ENCODE measurements around the gene ZFR2. TPM values are rescaled to one million over a fixed set of nuclear protein-coding genes. Genes with fewer than 3 reads are reported as not detected.

Gene ZFR2
- total and polyA plus RNA-seq, 10 of the 15 experiments (the other 5 are each of a cell fraction or from before 2014, with no cell fraction given): 0.18 TPM; not detected in 9

- Histone ChIP-seq H3K9ac (ENCODE audit: control insufficient read depth, insufficient read depth, low read length) (no peak overlapping the region), H3K79me2 (ENCODE audit: control insufficient read depth, insufficient read depth, low read length) (no peaks in the 10 kb centered on the region), H3K4me1 (ENCODE audit: control insufficient read depth, insufficient read depth, low read length) (no peaks in the 10 kb centered on the region), H2AFZ (ENCODE audit: control insufficient read depth, low read depth, low read length) (no peak overlapping the region), H3K4me2 (ENCODE audit: control insufficient read depth, insufficient read depth) (no peak overlapping the region), H4K20me1 (ENCODE audit: control insufficient read depth, insufficient read depth) (no peaks in the 10 kb centered on the region), H3K4me3 (no peak overlapping the region), H3K36me3 (ENCODE audit: control insufficient read depth in 2 of 2, insufficient read depth in 2 of 2, low read length in 1 of 2) (no peaks in the 10 kb centered on the region), H3K27ac (ENCODE audit: control insufficient read depth, insufficient read depth) (no peak overlapping the region), H3K9me3 (replicated peaks; ENCODE audit: control insufficient read depth, insufficient read depth, low read length) (no peaks in the 10 kb centered on the region), H3K27me3 (replicated peaks in 1 of 2; ENCODE audit: control insufficient read depth in 2 of 2, insufficient read depth in 2 of 2, low read length in 1 of 2) (no peaks in the 10 kb centered on the region)
- intact Hi-C loops (cut with micrococcal nuclease; ENCODE audit: unreplicated experiment) (no loop called here), in situ Hi-C loops (cut with MboI) (no loop called here)
- FAIRE-seq: no peak
- ChIA-PET RAD21 (ENCODE audit: unreplicated experiment) (no interaction called here), POLR2A (no interaction called here), CTCF (no interaction called here), SMC1A (ENCODE audit: uncharacterized antibody, unreplicated experiment) (no interaction called here)
- no peak for ATAC-seq
- TF ChIP-seq SKIL (IDR thresholded peaks at IDR 0.05; ENCODE audit: low read depth, poor library complexity, severe bottlenecking) (no peak), BMI1 (IDR thresholded peaks at IDR 0.05; ENCODE audit: borderline replicate concordance) (no peak), SREBF2 (IDR thresholded peaks at IDR 0.05; ENCODE audit: low read length) (no peak), IKZF1 (conservative IDR thresholded peaks at IDR 0.05) (no peak), HDGF (IDR thresholded peaks at IDR 0.05) (no peak), SMAD1 (IDR thresholded peaks at IDR 0.05; ENCODE audit: low read depth, partially characterized antibody) (no peak), NFYB (IDR thresholded peaks at IDR 0.05; ENCODE audit: insufficient read depth, low read depth, low read length) (no peak), ESRRA (IDR thresholded peaks at IDR 0.05; ENCODE audit: low read length) (no peak), MTA3 (IDR thresholded peaks at IDR 0.05; ENCODE audit: borderline replicate concordance, low read length) (no peak)
- WGBS (ENCODE audit: insufficient coverage, insufficient replicate concordance, low lambda C conversion rate, missing lambda C conversion rate): 57% methylated on average over 16 of the region's 19 CpGs
- no peak for DNase-seq (ENCODE audit: low read depth, low spot score)
- BruUV-seq (replicated peaks): no TSS peak
Measured at GRCh38 chr19:3819989-3820388, 48.8 kb downstream of the ZFR2 start.
